Erythroblast (primary cell): ENCODE results near the gene TCAF1.
"Not testable (repeated sequence)": the region's sequence is repeated elsewhere in the genome, so short reads cannot be mapped to it uniquely, and the experiment has no call there.

Experiments used
- GATA1 ChIP-seq: IDR thresholded peaks from 2 replicates; pipeline ENCODE4 v1.6.1; 2011; ENCODE audit warnings: low read depth, mild to moderate bottlenecking, control low read depth, low read length, moderate library complexity
- POLR2A ChIP-seq: IDR thresholded peaks from 2 replicates; pipeline ENCODE4 v1.6.1; 2011; ENCODE audit warnings: mild to moderate bottlenecking, low read length

GRCh38 chr7:143816471-143817133 lies 85.4 kb downstream of the TCAF1 start:
- TF ChIP-seq POLR2A, GATA1: not testable (repeated sequence)
